Neural progenitor cell (in vitro differentiated cells): ENCODE data around the gene TFCP2L1.

Source experiments
- CTCF ChIP-seq: fragments of 200-600 bp; sonication (generic); IDR thresholded peaks from 2 replicates; pipeline ENCODE4 v1.5.1; 2017; ENCODE audit warnings: antibody characterized with exemption, mild to moderate bottlenecking
- EZH2 ChIP-seq: fragments of 200-600 bp; sonication (generic); IDR thresholded peaks from 2 replicates; pipeline ENCODE4 v1.6.1; 2017; ENCODE audit warnings: antibody characterized with exemption, mild to moderate bottlenecking, moderate library complexity
- EZH2phosphoT487 ChIP-seq: fragments of 200-600 bp; sonication (generic); IDR thresholded peaks from 2 replicates; pipeline ENCODE4 v1.6.1; 2017; ENCODE audit warnings: antibody characterized with exemption

- TF ChIP-seq CTCF (no peak), EZH2 (no peak), EZH2phosphoT487 (no peak)
These were observed 42.7 kb downstream of the TFCP2L1 start for GRCh38 chr2:121242175-121242875.
